Caki2 (cell line): ENCODE data around the gene MYO19. TPM values are rescaled to one million over a fixed set of nuclear protein-coding genes. Genes with fewer than 3 reads are reported as not detected.
A peak's percentile ranks its signal among the peaks of the same experiment; 100 is the strongest.
"Not testable (repeated sequence)": the region's sequence is repeated elsewhere in the genome, so short reads cannot be mapped to it uniquely, and the experiment has no call there.

Source experiments
- DNase-seq: peaks from one replicate; pipeline ENCODE4 v3.0.0-alpha.2; 2015; ENCODE audit warnings: low read depth
- in situ Hi-C: cut with HindIII; loops from 2 replicates; pipeline ENCODE4 v1.10.0; 2016; ENCODE audit warnings: low sequenced_read_pairs, low pct_unique_long_range_greater_than_20kb, mixed read lengths
- total RNA-seq: library from RNA; depleted of rRNA; stranded (reverse); fragments of >200 nt; shearing (Covaris generic); gene quantifications from 2 replicates; pipeline ENCODE4 v1.2.3, GENCODE V29; 2014; ENCODE audit warnings: low replicate concordance

Gene MYO19
- total RNA-seq, 1 experiment from 2014 or later = 47.5 TPM

DNA sequence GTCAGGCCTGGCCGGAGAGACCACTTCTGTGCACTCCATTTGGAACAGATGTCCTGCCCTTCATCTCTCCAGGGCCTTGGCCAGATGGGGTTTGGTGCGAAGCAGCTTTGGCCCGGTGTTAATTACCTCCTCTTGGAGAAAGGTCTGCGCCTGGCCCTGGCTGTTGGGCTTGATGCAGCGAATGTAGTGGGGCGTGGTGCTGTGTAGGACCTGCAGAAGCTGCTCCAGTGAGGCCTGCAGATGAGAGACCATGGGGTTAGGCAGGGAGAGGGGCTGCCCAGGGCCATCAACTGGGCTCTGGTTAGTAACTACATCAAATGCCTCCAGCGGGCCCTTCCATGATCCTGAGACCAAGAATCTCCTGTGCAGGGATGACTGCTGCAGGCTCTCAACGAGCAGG is 29.5 kb downstream of the MYO19 start:
- DNase-seq = no peak
- in situ Hi-C loops = no loop called here

DNA sequence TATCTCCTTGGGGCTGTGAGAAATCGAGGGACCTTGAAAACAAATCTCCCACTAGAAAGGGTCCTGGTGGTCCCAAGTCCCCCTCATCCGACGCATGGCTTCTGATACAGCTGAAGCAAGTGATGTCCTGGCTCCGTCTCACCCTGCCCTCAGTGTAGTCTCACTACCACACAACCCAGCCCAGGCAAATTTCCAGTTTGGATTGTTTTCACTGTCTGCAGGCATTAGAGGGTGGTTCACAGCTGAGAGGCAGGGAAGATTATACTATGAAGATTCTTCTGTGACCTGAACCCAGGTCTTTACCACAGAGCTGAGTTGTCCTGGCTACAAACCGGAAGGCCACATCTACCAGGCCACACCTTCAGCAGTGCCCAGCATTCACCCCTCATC is 30.5 kb downstream of the MYO19 start:
- in situ Hi-C loops = no loop called here
- DNase-seq = no peak

DNA sequence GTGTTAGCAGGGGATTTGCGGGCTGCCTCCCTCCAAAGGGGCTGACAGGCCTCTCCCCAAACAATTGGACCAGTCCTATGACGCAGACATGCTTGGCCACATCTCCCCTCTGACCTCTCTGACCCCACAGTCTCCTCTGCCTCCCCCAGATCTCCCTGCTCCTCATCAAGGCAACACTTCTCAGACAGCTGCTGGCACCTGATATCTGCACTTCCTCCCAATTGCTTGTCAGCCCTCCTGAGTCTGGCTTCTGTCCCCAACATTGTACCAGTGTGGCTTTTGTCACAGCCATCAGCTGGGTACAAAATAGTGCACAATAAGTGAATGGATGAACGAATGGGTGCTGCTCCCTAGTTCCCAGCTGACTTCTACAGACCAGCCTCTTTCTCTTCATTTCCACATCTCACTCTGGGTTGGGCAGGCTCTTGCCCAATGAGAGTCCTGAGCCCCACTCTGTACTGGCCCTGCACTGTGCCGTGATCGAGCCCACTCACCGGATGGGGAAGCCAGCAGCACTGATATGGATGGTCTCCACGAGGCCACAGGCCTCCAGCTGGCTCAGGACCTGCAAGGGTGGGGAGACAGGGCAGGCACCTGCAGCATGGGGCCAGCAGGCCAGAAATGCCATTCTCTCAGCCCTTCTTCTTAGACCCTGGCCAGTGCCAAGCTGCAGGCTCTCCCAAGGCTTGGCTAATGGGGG is 31.1 kb downstream of the MYO19 start:
- in situ Hi-C loops = no loop called here

DNA sequence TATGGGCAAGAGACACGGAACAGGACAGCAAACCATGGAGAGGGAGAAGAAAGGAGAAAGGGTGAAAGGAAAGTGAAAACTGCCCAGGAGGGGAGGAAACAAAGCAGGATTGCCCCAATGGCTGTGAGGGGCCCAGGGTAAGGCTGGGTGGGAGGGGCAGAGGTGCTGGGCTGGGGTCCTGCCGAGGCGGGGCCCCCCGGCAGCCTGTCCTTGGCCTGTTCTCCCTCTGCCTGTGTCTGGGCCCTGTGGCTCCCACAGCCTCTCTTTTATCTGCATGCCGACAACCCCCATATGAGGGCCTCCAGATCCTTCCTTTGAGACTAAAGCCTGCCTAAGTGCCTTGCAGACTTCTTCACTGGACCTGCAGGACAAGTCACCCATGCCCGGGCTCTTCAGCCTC is 32.7 kb downstream of the MYO19 start:
- in situ Hi-C loops = no loop called here
- no peak for DNase-seq

More for the DNA sequence above, 31.1 kb downstream of the MYO19 start:
- DNase-seq = no peak

DNA sequence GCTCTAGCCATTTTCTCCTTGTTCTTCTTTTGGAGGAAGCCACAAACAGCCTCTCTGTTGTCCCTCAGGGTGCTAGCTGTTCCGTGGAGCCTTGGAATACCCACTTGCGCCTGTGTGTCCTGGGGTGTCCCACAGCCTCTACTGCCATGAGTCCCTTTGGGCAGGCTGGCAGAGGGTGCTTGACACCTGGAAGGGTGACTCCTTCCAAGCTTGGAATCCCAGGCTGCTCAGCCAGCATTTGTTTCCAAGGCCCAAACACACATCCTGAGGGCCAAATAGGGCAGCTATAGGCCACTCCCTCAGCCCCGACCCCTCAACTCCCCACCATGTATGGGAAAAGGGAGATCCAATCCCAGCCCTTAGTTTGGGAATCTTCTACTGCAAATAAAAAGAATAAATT is 33.3 kb downstream of the MYO19 start:
- no peak for DNase-seq
- in situ Hi-C loops = no loop called here

DNA sequence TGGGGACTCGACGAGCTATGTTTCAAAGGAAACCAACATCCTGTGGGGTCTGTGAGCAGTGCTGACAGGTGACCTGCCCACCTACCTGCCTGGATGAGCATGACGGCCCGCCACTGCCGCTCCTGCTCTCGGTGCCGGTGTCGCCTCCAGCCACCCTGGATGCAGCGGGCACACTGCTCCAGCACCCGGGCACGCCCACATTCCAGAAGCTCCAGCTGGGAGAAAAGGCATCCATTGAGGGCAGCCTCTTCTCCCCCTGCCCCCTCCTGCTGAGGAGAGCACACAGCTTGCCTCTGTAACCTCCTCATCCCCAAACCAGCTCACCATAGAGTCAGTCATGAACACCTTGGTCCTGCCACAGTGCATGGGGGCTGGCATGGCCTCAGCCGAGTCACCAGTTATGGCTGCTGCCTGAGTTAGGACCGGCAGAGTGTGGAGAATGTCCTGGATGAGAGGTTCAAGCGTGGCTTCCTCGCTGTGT is 33.9 kb downstream of the MYO19 start:
- in situ Hi-C loops = no loop called here
- DNase-seq = peak; percentile 21

DNA sequence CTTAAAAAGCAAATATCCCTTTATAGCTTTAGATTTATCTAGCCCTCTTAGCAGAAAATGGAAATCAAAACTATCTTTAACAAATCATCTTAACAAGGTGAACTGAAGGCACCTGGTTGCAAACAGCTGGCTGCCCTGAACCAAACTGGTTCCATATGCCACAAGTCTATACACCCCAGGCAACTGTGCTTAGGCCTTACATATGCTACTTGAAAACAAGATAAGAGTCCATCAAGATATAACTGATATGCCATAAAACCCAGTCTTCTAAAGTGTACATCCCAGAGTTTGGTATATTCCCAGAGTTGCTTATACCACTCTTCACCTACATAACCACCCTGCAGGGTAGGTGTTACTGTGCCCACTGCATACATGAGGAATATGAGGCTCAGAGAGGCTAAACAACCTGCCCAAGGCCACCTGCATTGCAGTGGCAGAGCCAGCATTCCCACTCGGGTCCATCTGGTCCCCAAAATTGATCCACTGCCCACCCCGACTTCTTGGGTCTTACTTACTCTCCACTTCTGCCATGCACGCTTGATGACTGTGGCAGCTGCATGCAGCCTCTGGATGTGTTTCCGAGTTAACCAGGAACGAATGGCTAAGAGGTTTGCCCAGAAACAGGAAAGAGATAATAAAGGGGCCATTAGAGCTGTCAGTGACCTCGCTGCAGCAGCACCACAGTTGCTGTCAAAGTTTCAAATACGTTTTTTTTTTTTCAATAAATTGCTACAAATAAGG is 35.9 kb downstream of the MYO19 start:
- no peak for DNase-seq
- in situ Hi-C loops = no loop called here

DNA sequence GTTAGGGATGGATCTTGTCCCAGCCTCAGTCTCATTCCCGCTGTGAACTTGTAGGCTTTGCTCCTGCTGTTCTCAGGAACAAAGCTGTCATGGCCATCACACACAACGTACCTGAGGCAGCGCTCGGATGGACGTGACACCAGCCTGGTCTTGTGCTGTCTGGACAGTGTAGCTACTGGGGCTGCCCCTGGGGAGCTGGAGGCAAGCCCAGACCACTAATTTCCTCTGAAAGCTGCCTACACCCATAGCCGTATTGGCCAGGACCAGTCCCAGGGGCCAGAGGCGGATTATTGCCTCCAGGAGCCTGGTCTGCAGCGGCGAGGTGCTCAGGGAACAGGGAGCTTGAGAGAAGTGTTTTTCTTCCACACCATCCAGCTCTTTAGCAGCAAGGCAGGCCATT is 36.5 kb downstream of the MYO19 start:
- no peak for DNase-seq
- in situ Hi-C loops = no loop called here

DNA sequence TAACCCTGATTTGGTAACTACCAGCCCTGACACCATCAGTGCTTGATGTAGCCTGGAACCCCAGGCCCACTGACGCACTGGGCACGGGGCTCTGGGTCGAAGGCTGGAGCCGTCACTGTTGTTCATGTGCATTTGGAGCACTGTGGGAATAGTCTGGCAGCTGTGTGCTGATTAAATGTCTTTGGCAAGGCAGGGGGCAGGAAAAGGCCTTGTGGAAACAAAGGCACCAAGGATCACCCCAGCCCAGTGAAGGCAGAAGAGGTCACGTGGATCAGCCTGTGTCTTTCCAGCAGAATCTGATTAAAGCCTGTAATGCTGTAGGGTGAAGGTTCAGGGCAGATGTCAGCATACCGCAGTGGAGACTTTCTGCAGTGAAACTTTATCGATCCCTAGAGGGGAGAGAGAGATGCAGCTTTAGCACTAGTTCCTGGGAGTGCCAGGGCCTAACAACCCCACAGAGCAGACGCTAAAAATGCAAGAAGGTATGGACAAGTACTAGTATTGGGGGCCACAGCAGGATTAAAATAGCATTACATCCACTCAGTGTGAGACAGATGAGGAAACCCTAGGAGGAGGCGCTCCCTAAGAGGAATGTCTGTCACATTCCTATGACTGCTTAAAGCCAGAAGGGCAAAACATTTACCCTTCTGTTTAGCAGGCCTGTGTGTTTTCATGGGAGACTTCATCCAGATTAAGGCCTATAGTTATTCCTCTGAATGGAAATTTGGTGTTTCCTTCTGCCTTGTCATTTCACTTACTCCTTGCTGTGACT is 38.5 kb downstream of the MYO19 start:
- DNase-seq = no peak
- in situ Hi-C loops = no loop called here

DNA sequence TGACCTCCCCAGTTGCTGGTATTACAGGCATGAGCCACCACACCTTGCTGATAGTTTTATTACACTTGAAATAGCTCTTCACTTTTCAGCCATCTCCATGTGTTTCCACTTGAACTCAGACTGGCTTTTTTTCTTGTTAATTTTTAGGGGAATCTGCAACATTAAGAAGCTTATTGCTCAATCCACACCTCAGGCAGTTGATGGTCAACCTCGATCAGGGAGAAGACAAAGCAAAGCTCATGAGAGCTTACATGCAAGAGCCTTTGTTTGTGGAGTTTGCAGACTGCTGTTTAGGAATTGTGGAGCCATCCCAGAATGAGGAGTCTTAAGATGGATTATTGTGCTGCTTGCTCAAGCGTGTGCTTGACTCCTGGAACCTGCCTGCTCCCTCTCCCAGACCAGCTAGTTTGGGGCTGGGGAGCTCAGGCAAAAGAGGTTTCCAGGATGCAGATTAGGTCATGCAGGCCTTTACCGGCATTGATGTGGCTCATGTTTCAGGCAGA is 39.5 kb downstream of the MYO19 start:
- in situ Hi-C loops = no loop called here
- DNase-seq = no peak

DNA sequence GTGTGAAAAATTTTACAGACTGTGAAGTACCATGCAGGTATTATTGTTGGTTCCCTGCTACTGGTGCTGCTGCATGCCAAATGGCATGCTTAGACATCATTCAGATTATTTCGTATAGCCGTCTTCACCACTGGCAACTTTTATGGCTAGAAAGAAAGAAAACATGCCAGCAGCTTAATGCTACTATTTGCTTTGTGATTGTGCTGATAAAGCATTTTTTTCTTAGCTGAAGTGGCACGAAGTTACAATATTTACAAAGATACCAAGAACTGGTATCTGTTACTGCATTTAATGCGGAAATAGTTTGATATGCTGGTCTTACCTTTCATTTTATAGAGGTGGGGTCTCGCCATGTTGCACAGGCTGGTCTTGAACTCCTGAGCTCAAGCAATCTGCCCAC is 40.0 kb downstream of the MYO19 start:
- DNase-seq = no peak
- in situ Hi-C loops = no loop called here

DNA sequence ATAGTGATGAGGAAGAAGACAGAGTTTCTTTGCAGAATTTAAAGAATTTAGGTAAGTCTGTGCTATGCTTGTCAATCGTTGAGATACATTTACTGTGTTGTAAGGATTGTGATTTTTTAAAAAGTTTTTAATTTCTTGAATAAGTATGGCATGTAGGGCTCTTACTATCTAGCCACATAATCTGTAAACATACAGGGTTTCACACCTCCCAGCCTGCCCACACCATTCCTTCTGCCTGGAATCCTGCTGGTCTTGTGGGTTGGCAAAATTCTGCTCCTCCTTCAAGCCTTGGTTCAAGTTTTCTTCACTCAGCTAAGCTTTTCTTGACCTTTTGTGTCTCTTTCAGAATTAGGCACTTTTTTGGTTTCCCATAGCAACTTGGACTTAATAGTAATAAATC is 40.7 kb downstream of the MYO19 start:
- in situ Hi-C loops = no loop called here
- no peak for DNase-seq

DNA sequence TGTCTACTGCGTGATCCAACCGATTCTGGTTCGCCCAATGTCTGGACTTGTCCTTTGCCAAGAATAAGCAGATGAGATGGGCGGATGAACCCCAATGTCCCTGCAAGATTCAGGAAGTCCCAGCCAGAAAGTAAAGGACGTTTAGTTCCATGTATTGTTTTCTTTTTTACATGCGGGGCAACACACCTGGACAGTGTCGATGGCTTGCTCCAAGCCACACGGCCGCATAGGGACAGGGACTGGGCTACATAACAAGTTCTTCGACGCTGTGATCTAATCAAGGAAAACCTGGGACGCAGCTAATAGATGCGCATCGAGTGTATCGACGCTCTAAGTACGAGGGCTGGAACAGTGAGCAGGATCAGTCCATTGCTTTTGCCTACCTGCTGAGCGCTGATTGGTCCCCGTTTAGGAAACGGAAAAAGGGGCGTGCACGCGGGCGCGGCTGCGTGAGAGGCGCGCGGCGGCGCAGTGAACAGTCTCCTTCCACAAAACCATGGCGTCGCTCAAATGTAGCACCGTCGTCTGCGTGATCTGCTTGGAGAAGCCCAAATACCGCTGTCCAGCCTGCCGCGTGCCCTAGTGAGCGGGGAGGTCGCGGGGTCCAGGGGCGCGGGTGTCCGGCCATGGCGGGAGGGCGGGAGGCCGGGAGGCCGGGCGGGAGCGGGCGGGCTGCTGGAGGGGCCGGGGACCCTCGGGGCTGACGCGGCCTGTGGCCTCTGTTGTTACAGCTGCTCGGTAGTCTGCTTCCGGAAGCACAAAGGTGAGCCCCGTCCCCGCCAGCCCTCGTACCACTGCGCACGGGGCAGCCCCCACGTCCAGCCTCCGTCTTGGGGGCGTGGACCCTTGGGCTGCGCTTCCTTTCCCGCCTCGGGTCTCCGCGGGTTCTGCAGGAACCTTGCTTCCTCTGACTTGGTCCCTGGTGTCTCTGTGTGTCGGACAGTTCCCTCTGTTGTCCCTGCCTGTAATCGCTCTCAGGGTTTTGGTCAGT is 48.2 kb downstream of the MYO19 start, which contains the start of gene ZNHIT3:
Gene ZNHIT3 (plus strand): TSS at position 478 of the 991 bp plus-strand sequence. CDS start 19 bp downstream, at position 497.
- DNase-seq = peak; percentile 84
- in situ Hi-C loops = no loop called here

DNA sequence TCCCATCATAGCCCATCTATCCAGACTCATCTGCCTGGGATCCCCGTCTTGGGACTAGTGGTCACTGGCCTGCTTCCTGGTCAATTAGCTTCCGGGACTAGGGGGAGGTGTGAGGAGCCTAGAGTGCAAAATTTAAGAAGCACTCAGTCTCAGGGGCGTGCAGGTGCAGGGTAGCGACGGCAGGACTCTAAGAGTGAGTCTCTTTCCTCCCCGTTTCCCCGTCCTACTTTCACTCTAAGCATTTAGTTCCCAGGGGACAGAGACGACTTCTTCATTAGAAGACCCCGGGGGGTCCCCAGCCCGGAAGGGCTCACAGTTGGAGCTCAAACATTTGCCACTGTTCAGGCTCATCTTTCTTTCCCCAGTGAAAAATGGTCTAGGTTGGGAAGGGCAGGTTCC is 48.9 kb downstream of the MYO19 start:
- no peak for DNase-seq
- in situ Hi-C loops = no loop called here

DNA sequence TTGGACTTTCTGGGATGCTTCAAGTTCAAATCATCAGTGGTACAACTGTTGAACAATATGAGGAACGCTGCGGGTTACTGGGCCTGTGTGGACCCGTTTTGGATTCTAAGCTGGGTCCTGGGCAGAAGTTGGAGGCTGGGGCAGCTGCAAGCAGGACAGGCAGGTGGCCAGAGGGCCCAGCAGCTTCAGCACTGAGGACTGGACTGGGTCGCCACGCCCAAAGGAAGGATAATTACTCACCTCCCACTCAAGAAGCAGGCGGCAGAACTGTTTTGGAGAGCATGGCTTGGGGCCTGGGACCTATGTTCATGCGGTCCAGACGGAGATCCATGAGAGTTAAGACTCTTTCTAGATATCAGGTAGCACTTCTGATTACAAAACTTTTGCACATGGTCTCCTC is 49.6 kb downstream of the MYO19 start:
- no peak for DNase-seq
- in situ Hi-C loops = no loop called here

DNA sequence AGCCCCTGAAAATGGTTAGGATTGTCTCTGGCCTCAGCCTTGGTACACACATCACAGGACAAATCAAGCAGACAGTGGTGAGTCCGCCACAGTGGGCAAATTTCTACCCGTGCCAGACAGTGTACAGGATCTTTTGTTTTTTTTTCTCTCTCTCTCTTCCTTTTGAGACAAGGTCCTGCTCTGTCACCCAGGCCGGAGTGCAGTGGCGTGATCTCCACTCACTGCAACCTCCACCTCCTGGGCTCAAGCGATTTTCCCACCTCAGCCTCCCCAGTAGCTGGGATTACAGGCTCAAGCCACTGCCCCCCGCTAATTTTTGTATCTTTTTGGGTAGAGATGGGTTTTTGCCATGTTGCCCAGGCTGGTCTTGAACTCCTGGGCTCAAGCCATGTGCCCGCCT is 50.6 kb downstream of the MYO19 start:
- in situ Hi-C loops, DNase-seq: not testable (repeated sequence)

DNA sequence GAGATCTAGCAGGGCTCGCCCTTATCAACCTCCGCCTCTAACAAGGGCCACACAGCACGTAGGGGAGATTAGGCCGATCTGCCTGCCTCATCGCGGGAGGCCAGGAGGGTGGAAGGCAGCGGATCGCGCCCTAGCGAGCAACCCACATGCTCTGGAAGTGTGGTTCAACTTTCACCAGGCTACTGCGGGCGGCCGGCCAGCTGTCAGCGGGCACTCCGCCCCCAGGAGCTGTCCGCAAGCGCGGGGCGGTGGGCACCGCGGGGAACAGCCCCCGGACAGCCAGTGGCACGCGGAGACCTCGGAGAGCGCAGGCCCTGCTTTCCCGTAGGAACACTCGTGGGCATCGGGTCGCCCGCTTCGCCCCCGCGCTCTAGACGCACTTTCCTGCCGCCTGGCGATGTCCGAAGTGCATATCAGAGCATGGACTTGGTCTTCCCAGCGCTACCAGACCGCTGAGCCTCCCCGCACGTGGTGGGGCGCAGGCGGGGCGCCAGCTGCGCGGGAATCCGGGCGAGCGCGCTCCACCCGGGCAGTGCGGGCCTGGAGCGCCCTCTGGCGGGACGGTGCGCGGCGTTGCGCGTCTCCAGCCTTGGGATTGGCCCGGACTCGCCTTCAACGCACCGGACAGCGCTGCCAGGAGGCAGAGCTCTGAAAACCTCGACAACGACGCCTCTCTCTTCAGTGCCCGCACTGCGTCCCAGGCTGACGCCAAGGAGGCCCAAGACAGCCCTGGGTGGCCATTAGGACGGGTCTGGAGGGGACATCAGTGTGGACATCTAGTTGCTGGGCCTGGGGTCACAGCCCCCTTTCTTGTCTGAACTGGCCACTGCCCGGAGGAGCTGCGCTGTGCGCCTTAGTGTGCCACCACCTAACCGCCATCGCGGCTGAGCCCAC is 51.8 kb downstream of the MYO19 start:
- peak; percentile 75 for DNase-seq
- in situ Hi-C loops = no loop called here
